OCI-LY1 (cell line): ENCODE measurements around the gene WBP2NL.
A peak's percentile ranks its signal among the peaks of the same experiment; 100 is the strongest.

Experiments
- H2AFZ ChIP-seq: fragments of 200-600 bp; sonication (generic), shearing (Covaris generic); 2 replicates; pipeline ENCODE4 v1.6.0; 2014; ENCODE audit warnings: antibody characterized with exemption, mild to moderate bottlenecking, low read length
- H3F3A ChIP-seq: fragments of 200-600 bp; sonication (generic), shearing (Covaris generic); 2 replicates; pipeline ENCODE4 v1.6.0; 2014; ENCODE audit warnings: mild to moderate bottlenecking, antibody characterized with exemption, low read length, moderate library complexity; ENCODE audit not compliant: insufficient read depth
- H3K27ac ChIP-seq: fragments of 200-600 bp; sonication (generic); 2 replicates; pipeline ENCODE4 v1.5.1; 2014; ENCODE audit warnings: low read length, mixed run types, mild to moderate bottlenecking, low read depth; ENCODE audit not compliant: poor library complexity, severe bottlenecking
- H3K27me3 ChIP-seq: fragments of 200-600 bp; sonication (generic); 2 replicates; pipeline ENCODE4 v1.6.0; 2014; ENCODE audit warnings: antibody characterized with exemption, mild to moderate bottlenecking, low read length, moderate library complexity; ENCODE audit not compliant: insufficient read depth
- H3K36me3 ChIP-seq: fragments of 200-600 bp; sonication (generic); 2 replicates; pipeline ENCODE4 v1.6.1; 2014; ENCODE audit warnings: mild to moderate bottlenecking, antibody characterized with exemption, low read length, moderate library complexity, mixed read lengths; ENCODE audit not compliant: insufficient read depth
- H3K4me1 ChIP-seq: fragments of 200-600 bp; sonication (generic); 2 replicates; pipeline ENCODE4 v1.5.1; 2014; ENCODE audit warnings: mild to moderate bottlenecking, low read length, moderate library complexity; ENCODE audit not compliant: insufficient read depth, severe bottlenecking
- H3K4me2 ChIP-seq: fragments of 200-600 bp; sonication (generic), shearing (Covaris generic); 2 replicates; pipeline ENCODE4 v1.6.1; 2014; ENCODE audit warnings: low read length
- H3K4me3 ChIP-seq: fragments of 200-600 bp; sonication (generic); 2 replicates; pipeline ENCODE4 v1.5.1; 2014; ENCODE audit warnings: low read length, low read depth, mild to moderate bottlenecking, mixed read lengths; ENCODE audit not compliant: poor library complexity, severe bottlenecking
- H3K79me2 ChIP-seq: fragments of 200-600 bp; shearing (Covaris generic); 2 replicates; pipeline ENCODE4 v1.6.1; 2016; ENCODE audit warnings: mixed run types, low read length, mixed read lengths; ENCODE audit not compliant: insufficient read depth
- H3K9ac ChIP-seq: fragments of 200-600 bp; sonication (generic), shearing (Covaris generic); 2 replicates; pipeline ENCODE4 v1.6.1; 2014; ENCODE audit warnings: mild to moderate bottlenecking, low read length, mixed read lengths
- H3K9me2 ChIP-seq: fragments of 200-600 bp; sonication (generic), shearing (Covaris generic); 2 replicates; pipeline ENCODE4 v1.6.1; 2014; ENCODE audit warnings: low read depth, mild to moderate bottlenecking, low read length, mixed read lengths
- H3K9me3 ChIP-seq: fragments of 200-600 bp; shearing (Covaris generic); 2 replicates; pipeline ENCODE4 v1.6.1; 2014; ENCODE audit warnings: low read length, mixed read lengths
- H4K20me1 ChIP-seq: fragments of 200-600 bp; sonication (generic), shearing (Covaris generic); 2 replicates; pipeline ENCODE4 v1.6.0; 2016; ENCODE audit warnings: mild to moderate bottlenecking, low read length; ENCODE audit not compliant: insufficient read depth
- EZH2 ChIP-seq: fragments of 200-600 bp; sonication (generic), shearing (Covaris generic); IDR thresholded peaks from 2 replicates; pipeline ENCODE4 v1.8.0; 2017; ENCODE audit warnings: borderline replicate concordance, mixed run types, mild to moderate bottlenecking, antibody characterized with exemption, low read length, moderate library complexity, mixed read lengths
- TF ChIP-seq, protein P1 (sequence below): fragments of 200-600 bp; sonication (generic), shearing (Covaris generic); IDR thresholded peaks from 2 replicates; pipeline ENCODE4 v1.5.1; 2017; ENCODE audit warnings: mild to moderate bottlenecking, antibody characterized with exemption, low read length, moderate library complexity, mixed read lengths

The WBP2NL gene

DNA sequence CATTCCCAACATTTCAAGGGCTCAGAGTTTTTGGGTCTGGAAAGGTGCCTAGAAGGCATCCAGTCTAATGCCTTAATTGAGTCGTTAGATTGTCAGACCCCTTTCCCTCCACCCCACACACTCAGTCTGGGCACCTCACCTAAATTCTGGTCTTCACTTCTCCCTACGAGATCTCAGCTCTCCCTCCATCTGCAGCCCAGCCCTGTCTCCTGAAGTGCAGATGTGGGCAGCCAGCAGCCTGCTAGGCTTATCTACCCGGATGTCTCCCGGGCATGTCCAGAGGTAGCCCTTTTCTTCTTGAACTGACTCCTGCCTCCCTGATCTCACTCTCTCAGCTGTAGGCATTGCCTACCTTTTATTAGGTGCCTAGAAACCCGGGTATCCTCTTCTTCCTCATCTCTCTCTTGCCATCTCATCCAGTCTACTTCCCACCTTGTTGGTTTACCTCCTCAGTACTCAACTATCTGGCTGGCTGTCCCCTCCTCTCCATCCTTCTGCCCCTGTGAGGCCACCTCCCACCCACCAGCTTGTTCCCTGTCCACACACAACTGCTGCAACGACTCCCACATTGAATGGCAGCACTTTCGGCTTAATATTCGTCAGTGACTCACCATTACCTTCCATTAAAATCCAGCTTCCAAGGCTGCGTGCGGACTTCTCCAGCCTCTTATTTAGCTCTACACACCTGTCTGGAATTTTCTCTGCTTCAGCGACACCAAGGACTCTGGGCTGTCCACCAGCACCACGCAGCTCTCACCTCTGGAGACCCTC is 23.1 kb upstream of the WBP2NL start:
- Histone ChIP-seq H3K36me3 (no peaks in the 10 kb centered on the region), H3K4me2 (no peak overlapping the region), H3K9ac (no peak overlapping the region), H2AFZ (no peak overlapping the region), H3K4me3 (no peak overlapping the region), H3K79me2 (no peaks in the 10 kb centered on the region), H4K20me1 (no peaks in the 10 kb centered on the region), H3K27me3 (peaks cover 26% of the 10 kb centered on the region), H3K4me1 (peaks cover 5% of the 10 kb centered on the region), H3K9me2 (no peaks in the 10 kb centered on the region), H3F3A (no peaks in the 10 kb centered on the region), H3K9me3 (no peaks in the 10 kb centered on the region), H3K27ac (no peak overlapping the region)
- TF ChIP-seq EZH2, result no peak

DNA sequence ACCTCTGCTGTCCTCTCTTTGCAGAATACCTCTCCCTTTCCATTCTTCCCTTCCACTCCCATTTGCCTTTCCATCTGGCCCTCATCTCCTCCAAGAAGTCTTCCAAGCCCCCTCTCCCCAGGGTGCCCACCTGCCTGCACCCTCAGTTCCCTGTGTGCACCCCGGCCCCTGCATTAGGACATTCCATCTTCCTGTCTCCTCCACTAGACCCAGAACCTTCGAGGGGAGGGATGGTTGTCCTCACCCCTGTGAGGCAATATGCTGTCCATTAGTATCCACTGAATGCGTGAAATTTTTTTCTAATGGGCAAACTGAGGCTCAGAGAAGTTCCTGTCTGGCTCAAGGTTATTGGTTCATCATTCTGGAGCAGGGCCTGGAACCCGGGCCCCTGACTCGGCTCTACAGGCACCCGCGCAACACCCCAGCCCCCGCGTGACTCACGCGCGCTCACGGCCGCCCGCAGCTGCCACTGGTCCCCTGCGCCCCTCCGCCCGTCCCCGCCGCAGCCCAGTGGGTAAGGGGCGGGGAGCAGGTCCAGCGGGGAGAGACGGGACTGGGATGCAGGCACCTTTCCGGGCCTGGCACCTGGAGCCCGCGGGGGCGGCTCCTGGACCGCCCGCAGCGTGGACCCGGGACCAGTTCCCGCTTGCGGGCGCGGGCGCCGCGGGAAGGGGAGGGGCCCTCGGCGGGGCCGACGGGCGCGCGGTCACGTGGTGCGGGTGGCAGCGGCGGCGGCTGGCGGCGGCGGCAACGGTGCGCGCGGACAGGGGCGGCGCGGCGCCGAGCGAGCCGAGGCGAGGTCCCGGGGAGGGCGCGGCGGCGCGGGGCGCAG is 22.3 kb upstream of the WBP2NL start:
- Histone ChIP-seq H3K36me3 (no peaks in the 10 kb centered on the region), H3K4me2 (peak overlapping the region; percentile 68), H3K4me3 (peak overlapping the region; percentile 54), H4K20me1 (no peaks in the 10 kb centered on the region), H3K9ac (no peak overlapping the region), H3K27me3 (peaks cover 23% of the 10 kb centered on the region; the same call in 1 of the 2 replicates), H3K79me2 (no peaks in the 10 kb centered on the region), H2AFZ (no peak overlapping the region), H3K9me3 (no peaks in the 10 kb centered on the region), H3K4me1 (peaks cover 5% of the 10 kb centered on the region), H3K9me2 (no peaks in the 10 kb centered on the region), H3K27ac (no peak overlapping the region), H3F3A (no peaks in the 10 kb centered on the region)
- no peak for TF ChIP-seq EZH2
- TF ChIP-seq, protein P1, sequence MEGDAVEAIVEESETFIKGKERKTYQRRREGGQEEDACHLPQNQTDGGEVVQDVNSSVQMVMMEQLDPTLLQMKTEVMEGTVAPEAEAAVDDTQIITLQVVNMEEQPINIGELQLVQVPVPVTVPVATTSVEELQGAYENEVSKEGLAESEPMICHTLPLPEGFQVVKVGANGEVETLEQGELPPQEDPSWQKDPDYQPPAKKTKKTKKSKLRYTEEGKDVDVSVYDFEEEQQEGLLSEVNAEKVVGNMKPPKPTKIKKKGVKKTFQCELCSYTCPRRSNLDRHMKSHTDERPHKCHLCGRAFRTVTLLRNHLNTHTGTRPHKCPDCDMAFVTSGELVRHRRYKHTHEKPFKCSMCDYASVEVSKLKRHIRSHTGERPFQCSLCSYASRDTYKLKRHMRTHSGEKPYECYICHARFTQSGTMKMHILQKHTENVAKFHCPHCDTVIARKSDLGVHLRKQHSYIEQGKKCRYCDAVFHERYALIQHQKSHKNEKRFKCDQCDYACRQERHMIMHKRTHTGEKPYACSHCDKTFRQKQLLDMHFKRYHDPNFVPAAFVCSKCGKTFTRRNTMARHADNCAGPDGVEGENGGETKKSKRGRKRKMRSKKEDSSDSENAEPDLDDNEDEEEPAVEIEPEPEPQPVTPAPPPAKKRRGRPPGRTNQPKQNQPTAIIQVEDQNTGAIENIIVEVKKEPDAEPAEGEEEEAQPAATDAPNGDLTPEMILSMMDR, result no peak

DNA sequence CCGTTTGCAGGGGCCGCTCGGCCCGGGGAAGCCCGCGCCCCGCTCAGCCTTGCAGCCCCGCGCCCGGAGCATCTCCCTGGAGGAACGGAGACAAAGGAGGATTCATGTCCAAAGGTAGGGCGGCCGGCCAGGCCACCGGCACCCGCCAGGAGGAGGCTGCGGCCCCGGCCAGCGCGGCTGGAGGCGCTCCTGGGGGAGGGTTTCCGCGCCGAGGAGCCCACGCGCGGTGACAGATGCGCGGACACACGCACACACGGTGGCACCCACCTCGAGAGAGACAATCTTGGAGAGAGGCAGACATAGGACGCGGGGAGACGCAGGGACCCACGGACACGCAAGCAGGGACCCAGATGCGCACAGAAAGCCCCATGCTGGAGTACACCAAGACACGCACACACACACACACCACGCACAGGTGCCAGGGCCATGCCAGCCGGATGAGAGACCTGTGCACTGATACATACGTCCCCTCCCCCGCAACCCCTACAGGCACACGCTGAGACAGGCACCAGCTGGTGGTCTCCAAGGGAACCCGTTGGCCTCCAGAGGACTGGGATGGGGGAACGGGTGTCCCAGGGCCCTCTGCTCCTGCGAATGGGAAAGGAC is 21.5 kb upstream of the WBP2NL start:
- H3K4me2 ChIP-seq, result peak overlapping the region; percentile 60; the same call in 1 of the 2 replicates
- peaks cover 20% of the 10 kb centered on the region; the same call in 1 of the 2 replicates for H3K27me3 ChIP-seq
- TF ChIP-seq EZH2, result no peak
- TF ChIP-seq, protein P1, result no peak
- no peaks in the 10 kb centered on the region for H3K36me3 ChIP-seq
- peak overlapping the region; percentile 46 for H3K4me3 ChIP-seq
- H4K20me1 ChIP-seq, result no peaks in the 10 kb centered on the region
- peaks cover 5% of the 10 kb centered on the region for H3K4me1 ChIP-seq
- no peaks in the 10 kb centered on the region for H3K9me3 ChIP-seq
- H3F3A ChIP-seq, result no peaks in the 10 kb centered on the region
- no peak overlapping the region for H2AFZ ChIP-seq
- no peak overlapping the region for H3K9ac ChIP-seq
- no peaks in the 10 kb centered on the region for H3K9me2 ChIP-seq
- no peaks in the 10 kb centered on the region for H3K79me2 ChIP-seq
- no peak overlapping the region for H3K27ac ChIP-seq
